Neural cell (in vitro differentiated cells): ENCODE data around the gene ZBTB2.
"Not testable (repeated sequence)": the region's sequence is repeated elsewhere in the genome, so short reads cannot be mapped to it uniquely, and the experiment has no call there.

Source experiments
- EP300 ChIP-seq: fragments of 450-650 bp; conservative IDR thresholded peaks from 2 replicates; pipeline ENCODE4 v1.6.1; 2014; ENCODE audit warnings: antibody characterized with exemption, mild to moderate bottlenecking, moderate library complexity; ENCODE audit not compliant: poor library complexity, severe bottlenecking
- EZH2 ChIP-seq: fragments of 200-600, 300-800 bp; shearing (Covaris generic), sonication (generic); IDR thresholded peaks from 2 replicates; pipeline ENCODE4 v1.6.1; 2014; ENCODE audit warnings: antibody characterized with exemption, low read length, borderline replicate concordance, mild to moderate bottlenecking; ENCODE audit not compliant: insufficient read depth, poor library complexity, severe bottlenecking
- MXI1 ChIP-seq: fragments of 450-650 bp; conservative IDR thresholded peaks from 2 replicates; pipeline ENCODE4 v1.6.1; 2014; ENCODE audit warnings: antibody characterized with exemption, mild to moderate bottlenecking; ENCODE audit not compliant: poor library complexity, severe bottlenecking
- TF ChIP-seq, protein P1 (sequence below): fragments of 450-650 bp; IDR thresholded peaks from 2 replicates; pipeline ENCODE4 v1.5.1; 2014; ENCODE audit warnings: antibody characterized with exemption, mild to moderate bottlenecking, moderate library complexity; ENCODE audit not compliant: poor library complexity, severe bottlenecking

DNA sequence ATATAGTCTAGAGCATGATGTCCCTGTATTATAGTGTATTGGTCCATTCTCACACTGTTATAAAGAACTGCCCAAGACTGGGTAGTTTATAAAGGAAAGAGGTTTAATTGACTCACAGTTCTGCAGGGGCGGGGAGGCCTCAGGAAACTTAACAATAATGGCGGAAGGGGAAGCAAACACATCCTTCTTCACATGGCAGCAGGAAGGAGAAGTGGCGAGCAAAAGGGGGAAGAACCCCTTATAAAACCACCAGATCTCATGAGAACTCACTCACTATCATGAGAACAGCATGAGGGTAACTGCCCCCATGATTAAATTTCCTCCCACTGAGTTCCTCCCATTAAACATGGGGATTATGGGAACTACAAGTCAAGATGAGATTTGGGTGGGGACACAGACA is 75.7 kb downstream of the ZBTB2 start:
- TF ChIP-seq, protein P1, sequence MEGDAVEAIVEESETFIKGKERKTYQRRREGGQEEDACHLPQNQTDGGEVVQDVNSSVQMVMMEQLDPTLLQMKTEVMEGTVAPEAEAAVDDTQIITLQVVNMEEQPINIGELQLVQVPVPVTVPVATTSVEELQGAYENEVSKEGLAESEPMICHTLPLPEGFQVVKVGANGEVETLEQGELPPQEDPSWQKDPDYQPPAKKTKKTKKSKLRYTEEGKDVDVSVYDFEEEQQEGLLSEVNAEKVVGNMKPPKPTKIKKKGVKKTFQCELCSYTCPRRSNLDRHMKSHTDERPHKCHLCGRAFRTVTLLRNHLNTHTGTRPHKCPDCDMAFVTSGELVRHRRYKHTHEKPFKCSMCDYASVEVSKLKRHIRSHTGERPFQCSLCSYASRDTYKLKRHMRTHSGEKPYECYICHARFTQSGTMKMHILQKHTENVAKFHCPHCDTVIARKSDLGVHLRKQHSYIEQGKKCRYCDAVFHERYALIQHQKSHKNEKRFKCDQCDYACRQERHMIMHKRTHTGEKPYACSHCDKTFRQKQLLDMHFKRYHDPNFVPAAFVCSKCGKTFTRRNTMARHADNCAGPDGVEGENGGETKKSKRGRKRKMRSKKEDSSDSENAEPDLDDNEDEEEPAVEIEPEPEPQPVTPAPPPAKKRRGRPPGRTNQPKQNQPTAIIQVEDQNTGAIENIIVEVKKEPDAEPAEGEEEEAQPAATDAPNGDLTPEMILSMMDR, result not testable (repeated sequence)
- not testable (repeated sequence) for TF ChIP-seq EZH2, MXI1, EP300
